ENCODE measurements around the gene CELSR1. TPM values are rescaled to one million over a fixed set of nuclear protein-coding genes. Genes with fewer than 3 reads are reported as not detected.

The CELSR1 gene
- total RNA-seq, 1 donor from 2014 or later = 27.9 TPM

GRCh38 chr22:46394622-46395021 lies 142.8 kb downstream of the CELSR1 start:
- peak; percentile 55 for DNase-seq (ENCODE audit: low spot score)
- H3K4me1 Mint-ChIP-seq (ENCODE audit: low read depth) = peaks cover 17% of the 10 kb centered on the region
- H3K9me3 Mint-ChIP-seq (ENCODE audit: low read depth) = no peaks in the 10 kb centered on the region
- TF ChIP-seq CTCF (IDR thresholded peaks at IDR 0.05) = no peak
- H3K27ac Mint-ChIP-seq (ENCODE audit: unreplicated experiment) = no peak overlapping the region
- H3K36me3 Mint-ChIP-seq (ENCODE audit: low read depth) = peaks cover 12% of the 10 kb centered on the region
- H3K4me3 Mint-ChIP-seq (ENCODE audit: unreplicated experiment) = no peak overlapping the region
- H3K27me3 Mint-ChIP-seq (ENCODE audit: low read depth) = no peaks in the 10 kb centered on the region

- Mint-ChIP-seq H3K36me3 (ENCODE audit: low read depth) (peaks cover 10% of the 10 kb centered on the region), H3K4me1 (ENCODE audit: low read depth) (peaks cover 17% of the 10 kb centered on the region), H3K9me3 (ENCODE audit: low read depth) (no peaks in the 10 kb centered on the region), H3K27me3 (ENCODE audit: low read depth) (no peaks in the 10 kb centered on the region), H3K27ac (ENCODE audit: unreplicated experiment) (no peak overlapping the region), H3K4me3 (ENCODE audit: unreplicated experiment) (no peak overlapping the region)
- DNase-seq (ENCODE audit: low spot score) = peak; percentile 75
- no peak for TF ChIP-seq CTCF (IDR thresholded peaks at IDR 0.05)
Observed at GRCh38 chr22:46393873-46394272, 143.5 kb downstream of the CELSR1 start.

- Mint-ChIP-seq H3K4me3 (ENCODE audit: unreplicated experiment) (no peak overlapping the region), H3K9me3 (ENCODE audit: low read depth) (no peaks in the 10 kb centered on the region), H3K27ac (ENCODE audit: unreplicated experiment) (no peak overlapping the region), H3K36me3 (ENCODE audit: low read depth) (peaks cover 7% of the 10 kb centered on the region), H3K4me1 (ENCODE audit: low read depth) (peaks cover 17% of the 10 kb centered on the region), H3K27me3 (ENCODE audit: low read depth) (no peaks in the 10 kb centered on the region)
- no peak for TF ChIP-seq CTCF (IDR thresholded peaks at IDR 0.05)
- DNase-seq (ENCODE audit: low spot score) = no peak
Observed at GRCh38 chr22:46392137-46392844, 145.1 kb downstream of the CELSR1 start.

- Mint-ChIP-seq H3K4me3 (ENCODE audit: unreplicated experiment) (no peak overlapping the region), H3K9me3 (ENCODE audit: low read depth) (no peaks in the 10 kb centered on the region), H3K27ac (ENCODE audit: unreplicated experiment) (no peak overlapping the region), H3K36me3 (ENCODE audit: low read depth) (peaks cover 5% of the 10 kb centered on the region), H3K4me1 (ENCODE audit: low read depth) (peaks cover 17% of the 10 kb centered on the region), H3K27me3 (ENCODE audit: low read depth) (no peaks in the 10 kb centered on the region)
- DNase-seq (ENCODE audit: low spot score) = no peak
- TF ChIP-seq CTCF (IDR thresholded peaks at IDR 0.05) = no peak
Observed at GRCh38 chr22:46391486-46392136, 145.8 kb downstream of the CELSR1 start.

- Mint-ChIP-seq H3K4me3 (ENCODE audit: unreplicated experiment) (peak overlapping the region; percentile 64), H3K27me3 (ENCODE audit: low read depth) (no peaks in the 10 kb centered on the region), H3K9me3 (ENCODE audit: low read depth) (no peaks in the 10 kb centered on the region), H3K36me3 (ENCODE audit: low read depth) (peaks cover 4% of the 10 kb centered on the region), H3K27ac (ENCODE audit: unreplicated experiment) (peak overlapping the region; percentile 96), H3K4me1 (ENCODE audit: low read depth) (peaks cover 17% of the 10 kb centered on the region)
- TF ChIP-seq CTCF (IDR thresholded peaks at IDR 0.05) = peak; percentile 84
- peak; percentile 73 for DNase-seq (ENCODE audit: low spot score)
Observed at GRCh38 chr22:46390652-46391301, 146.6 kb downstream of the CELSR1 start.
